Stimulated activated CD8-positive, alpha-beta memory T cell treated with anti-CD3 and anti-CD28 coated beads, Interleukin-7, amount 100 ng/mL, for 1 hour (primary cell): ENCODE results near the gene PRODH.
"Not testable (repeated sequence)": the region's sequence is repeated elsewhere in the genome, so short reads cannot be mapped to it uniquely, and the experiment has no call there.

Experiments used
- DNase-seq, 2 donors: peaks; one replicate each; pipeline ENCODE4 v3.0.0-alpha.2; 2020; ENCODE audit warnings: low read depth in 2 of 2

Gene PRODH

DNA sequence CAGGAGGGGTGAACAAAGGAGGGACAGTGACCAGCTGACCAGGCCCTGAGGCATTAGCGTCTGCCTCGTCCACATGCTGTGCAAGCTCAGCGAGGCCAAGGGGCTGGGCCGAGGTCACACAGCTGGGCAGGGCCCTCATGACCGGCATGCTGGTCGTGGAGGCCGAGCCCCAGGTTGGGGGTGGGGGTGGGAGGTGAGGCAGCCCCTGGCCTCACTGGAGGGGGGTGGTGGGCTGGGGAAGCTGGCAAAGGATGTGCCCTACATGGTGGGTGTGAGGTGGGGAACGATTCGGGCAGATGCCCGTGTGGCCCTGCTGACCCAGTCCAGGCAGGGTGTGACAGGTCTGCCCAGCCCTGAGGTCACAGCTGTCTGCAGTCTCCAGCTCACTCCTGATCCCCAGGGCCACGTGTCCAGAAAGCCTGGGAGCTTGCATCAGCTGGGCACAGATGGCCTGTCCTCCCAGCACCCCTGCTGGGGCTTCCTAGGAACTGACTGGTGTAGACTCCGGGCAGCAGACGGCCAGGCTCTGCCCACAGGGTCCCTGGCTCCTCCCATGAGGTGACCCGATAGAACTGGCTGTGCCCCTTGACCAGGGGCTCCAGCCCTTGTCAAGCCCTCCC is 31.4 kb upstream of the PRODH start:
- not testable (repeated sequence) for DNase-seq

DNA sequence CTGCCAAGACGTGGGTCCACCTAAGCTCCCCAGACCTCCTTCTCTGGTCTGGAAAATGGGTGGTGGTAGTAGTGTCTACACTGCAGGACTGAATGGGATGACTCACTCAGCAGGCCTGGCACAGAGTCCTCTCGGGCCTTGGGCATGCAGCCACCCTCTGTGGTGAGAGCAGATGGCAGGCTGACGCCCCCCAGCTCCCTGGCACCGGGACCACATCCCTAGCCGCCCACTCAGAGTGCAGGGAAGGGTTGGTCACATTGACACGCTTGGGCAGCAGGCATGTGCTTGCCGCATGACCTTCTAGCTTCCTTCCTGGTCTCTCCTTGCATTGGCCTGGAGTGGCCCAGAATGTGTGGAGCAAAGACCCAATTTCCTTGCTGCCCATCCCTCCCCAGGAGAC is 30.7 kb upstream of the PRODH start:
- DNase-seq = no peak

DNA sequence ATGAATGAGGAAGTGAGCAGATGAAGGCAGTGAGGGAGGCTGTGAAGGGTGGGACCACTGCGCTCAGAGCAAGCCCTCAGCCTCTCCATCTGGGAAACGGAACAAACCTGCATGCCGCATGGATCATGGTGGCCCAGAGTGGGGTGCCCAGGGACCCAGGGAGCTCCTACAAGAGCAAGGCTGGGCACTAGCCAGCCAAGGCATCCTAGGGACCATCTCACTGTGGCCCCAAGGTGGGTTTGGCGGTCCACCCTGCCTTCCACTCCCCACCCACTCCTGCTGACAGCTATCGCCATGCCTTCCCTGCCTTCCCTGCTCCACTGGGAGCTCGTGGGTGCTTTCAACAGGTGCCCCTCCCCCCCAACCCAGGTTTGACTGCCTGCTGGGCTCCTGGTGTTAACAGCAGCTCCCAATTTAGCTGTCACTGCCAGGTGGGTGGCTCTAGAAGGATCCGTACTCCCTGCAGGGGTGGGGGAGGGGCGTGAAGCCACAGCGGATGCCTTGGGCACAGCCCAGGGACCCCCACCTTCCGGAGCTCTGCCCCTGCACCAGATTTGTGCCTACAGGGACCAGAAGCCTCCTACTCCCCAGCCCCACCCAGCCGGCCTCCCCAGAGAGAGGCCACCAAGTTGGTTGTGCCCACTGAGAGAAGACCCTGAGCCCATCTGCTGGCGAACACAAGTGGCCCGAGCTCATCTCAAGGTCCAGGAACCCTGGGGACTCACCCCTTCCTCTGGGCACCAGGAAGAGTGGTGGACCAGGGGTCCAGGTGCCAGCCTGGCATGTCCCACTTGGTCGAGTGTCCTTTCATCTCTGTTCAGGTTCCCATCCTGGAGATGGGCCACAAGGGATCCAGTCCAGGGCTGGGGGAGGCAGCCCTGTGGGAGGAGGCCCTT is 29.7 kb upstream of the PRODH start:
- no peak for DNase-seq

DNA sequence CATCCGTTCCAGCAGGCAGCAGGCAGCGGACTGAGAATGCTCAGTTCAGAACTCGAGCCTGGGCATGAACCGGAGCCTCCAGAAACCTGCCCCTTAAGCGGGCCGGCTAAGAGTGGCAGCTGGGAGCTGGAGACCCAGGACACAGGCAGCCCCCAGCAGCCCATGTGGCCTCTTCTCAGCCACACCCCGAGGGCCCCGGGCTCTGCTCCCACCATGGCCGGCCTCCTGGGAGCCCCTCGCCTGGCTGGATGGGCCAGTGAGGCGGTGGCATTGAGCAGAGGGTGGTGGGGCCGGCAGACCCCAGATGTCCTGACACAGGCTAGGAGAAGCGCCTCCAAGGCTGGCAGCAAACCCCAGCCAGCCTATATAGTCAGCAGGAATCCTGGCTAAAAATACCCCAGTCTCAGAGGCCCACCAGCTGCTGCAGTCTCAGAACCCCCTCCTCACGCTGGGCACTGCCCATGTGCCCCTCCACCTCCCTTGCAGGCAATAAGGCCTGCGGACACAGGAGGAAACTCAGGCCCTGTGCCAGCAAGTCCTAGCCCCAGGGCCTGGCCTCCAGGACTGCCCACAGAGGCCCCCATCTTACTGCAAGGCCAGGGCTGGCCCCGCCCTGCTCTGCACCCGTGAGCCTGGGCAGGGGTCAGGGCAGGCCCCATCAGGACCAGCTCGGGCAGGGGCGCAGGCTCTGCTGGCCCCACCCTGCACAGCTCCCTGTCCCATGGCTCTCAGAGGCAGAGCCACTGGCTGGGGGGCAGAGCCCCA is 28.6 kb upstream of the PRODH start:
- DNase-seq = not testable (repeated sequence)

DNA sequence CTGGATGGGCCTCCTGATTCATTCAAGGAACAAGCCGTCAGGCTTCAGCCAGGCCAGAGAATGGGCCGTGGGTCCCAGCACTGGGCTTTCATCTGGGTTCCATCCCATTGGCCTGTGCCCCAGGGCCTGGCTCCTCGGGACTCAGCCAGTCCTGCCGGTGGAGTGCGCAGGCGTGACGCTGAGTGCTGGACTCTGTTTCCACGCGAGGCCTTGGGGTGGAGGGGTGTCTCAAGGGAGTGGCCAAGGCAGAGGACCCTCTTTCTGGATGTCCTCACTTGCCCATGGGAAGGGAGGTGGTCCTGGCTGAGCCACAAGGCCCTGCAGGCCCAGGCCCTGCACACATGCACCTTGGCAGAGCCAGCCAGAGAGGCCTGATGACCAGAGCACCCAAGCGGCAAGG is 28.0 kb upstream of the PRODH start:
- not testable (repeated sequence) for DNase-seq

GRCh38 chr22:18962308-18962635 is 26.2 kb upstream of the PRODH start:
- no peak for DNase-seq

GRCh38 chr22:18961632-18962307 is 25.7 kb upstream of the PRODH start:
- DNase-seq = not testable (repeated sequence)

GRCh38 chr22:18961201-18961600 is 25.1 kb upstream of the PRODH start:
- DNase-seq = not testable (repeated sequence)

DNA sequence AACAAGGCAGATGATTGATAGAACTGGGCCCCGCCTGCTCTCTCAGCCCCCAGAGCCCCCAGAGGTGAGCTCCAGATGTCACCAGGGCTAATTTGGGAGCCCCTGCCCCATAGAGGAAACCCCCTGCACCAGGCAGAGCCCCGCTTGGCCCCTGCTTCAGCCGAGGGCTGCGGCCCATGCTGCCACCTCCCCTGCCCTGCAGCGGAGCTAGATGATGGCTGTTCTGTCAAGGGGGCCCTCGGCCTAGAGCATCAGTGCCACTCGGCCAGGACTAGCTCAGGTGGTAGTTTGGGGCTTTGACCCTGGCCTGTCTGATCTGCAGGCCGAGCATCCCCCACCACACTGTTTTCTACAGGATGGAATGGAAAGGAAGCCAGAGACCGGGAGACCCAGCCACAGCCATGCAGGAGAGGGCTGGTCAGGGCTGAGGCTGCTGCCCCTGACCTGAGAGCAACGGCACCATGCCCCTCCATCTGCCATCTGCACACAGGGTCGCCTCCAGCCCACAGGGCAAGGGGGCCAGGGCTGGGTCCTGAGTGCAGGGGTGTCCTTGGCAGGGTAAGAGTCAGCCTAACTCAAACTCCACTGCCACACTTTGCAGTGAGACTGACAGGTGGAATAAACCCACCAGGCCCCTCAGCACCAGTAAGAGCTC is 24.2 kb upstream of the PRODH start:
- not testable (repeated sequence) for DNase-seq

GRCh38 chr22:18959741-18960140 is 23.6 kb upstream of the PRODH start:
- DNase-seq = not testable (repeated sequence)

DNA sequence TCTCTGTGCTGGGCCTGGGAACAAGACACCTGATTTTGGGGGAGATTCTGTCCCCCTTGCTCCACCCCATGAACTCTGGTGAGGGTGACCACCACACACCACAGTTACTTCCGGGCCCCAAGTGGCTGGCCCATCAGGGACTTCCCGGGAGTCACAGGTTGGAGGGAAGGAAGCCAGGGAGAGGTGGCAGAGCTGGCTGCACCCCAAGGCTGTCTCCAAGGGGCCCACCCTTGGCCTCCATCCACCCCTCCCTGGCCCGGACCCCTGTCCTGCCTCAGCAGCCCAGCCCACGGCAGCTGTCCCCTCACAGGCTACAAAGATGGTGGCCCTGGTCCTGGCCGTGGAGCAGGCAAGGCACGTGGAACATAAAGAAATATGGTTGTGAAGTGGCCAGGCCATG is 23.2 kb upstream of the PRODH start:
- DNase-seq = not testable (repeated sequence)

GRCh38 chr22:18958738-18959137 is 22.6 kb upstream of the PRODH start:
- not testable (repeated sequence) for DNase-seq

DNA sequence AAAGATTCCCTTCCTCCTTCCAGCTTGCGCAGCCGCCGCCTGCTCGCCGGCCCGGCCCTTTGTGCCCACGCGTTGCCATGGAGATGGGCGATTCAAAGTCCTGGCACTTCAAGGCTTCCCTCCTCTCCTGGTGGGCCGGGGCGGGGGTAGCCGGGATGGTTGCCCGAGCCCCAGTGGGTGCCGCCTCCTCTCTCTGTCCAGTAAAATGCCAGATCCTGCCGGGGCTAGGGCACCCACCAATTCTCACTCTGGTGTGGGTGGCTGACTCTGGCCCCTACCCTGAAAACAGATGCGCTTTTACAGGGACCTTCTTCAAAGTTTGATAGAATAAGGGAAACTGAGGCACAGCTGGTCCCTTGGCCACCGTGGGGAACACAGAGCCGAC is 22.2 kb upstream of the PRODH start:
- not testable (repeated sequence) for DNase-seq

DNA sequence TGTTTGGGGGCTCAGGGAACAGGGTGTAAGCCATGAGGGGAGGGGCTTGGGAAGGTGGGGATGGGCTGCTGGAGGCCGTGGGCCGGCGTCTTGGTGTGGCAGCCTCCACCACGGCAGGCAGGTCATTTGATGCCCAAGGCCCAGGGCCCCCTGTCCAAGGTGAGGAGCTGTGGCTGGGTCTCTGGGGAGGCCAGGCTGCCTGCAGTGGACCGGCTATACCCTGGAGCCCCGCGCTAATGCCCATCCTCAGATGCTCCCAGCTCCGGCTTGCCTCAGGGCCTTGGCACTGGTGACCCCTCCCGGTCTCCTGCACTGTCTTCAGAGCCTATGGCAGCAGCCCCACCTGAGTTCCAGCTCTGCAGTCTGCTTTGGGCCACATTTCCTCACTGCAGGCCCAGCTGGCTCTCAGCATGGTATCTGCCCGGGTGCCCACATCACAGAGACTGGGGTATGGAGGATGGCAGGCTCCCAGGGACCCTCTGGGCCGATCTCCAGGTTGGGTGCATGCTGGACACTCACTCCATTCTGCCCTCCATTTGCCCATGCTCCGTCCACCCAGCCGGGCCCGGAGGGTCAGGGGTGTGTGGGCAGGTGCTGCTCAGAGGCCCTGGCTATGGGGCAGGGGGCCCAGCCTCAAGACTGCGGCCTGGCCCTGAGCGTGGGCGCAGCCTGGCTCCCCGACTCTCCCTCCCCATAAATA is 21.7 kb upstream of the PRODH start:
- not testable (repeated sequence) for DNase-seq

DNA sequence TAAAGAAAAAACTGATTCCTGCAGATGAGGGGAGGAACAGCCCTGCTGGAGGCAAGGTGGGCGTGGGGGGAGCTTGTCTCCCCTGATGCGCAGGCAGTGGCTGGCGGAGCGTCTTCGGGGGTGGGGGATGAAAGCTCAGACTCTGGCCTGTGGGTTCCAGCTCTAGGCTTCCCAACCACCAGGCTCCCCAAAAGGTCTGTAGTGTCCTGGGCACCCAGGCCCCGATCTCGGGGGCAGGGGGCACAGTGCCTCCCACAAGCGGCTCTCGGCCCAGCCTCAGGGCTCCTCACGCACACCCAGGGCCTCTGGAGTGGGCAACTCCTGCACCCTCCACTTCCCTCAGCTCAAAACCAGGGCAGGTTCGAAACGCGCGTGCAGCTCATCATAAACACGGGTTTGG is 20.9 kb upstream of the PRODH start:
- DNase-seq = not testable (repeated sequence)

DNA sequence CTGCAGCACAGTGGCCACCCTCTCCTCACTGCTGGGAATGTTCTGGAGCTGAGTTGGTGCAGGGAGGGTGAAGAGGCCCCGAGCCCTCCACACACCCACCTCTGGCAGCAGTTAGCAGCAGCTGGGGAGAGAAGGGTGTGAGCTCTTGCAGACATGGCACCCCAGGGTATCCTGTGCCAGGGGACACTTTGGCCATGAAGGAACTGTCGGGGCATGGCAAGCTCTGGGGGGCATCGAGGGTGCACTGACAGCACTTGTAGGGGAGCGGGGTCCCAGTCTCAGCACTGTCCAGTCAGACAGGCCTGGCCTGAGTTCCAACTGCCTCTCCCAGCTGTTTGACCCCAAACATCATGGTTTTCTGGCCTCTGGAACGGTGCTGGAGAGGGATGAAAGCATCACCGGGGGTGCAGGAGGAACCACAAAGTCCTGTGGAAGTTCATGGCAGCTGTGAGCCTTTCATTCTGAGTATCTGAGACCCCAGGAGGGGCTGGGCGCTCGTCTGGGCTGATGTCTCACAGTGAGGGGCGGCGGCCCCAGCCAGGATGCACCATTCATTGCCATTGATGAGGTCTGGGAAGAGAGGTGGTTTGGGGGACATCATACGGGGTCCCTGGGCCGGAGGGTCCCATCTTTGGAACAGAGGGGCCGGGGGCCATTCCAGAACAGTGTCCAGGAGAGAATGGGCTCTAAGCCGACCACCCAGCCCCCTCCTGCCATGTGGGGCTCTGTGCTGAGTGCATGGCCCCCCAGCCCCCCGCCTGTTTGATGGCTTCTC is 20.2 kb upstream of the PRODH start:
- DNase-seq = not testable (repeated sequence)

DNA sequence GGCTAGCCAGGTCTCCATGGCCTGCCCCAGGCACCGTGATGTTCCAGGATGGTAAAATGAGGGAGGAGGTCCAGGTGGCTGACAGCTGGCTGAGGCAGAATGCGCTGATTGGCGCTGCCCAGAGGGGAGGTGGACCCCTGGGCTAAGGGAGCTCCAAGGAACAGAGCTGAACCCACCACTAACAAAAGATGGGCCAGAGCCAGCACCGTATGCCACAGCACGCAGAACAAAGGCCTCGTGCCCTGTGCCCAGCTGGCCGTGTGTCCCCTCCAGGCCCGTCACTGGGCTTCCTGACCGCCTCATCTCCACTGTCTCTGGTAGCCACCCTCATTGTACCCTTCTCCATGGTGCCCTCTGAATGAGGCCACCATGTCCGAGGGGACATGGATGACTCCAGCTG is 19.6 kb upstream of the PRODH start:
- DNase-seq = no peak

DNA sequence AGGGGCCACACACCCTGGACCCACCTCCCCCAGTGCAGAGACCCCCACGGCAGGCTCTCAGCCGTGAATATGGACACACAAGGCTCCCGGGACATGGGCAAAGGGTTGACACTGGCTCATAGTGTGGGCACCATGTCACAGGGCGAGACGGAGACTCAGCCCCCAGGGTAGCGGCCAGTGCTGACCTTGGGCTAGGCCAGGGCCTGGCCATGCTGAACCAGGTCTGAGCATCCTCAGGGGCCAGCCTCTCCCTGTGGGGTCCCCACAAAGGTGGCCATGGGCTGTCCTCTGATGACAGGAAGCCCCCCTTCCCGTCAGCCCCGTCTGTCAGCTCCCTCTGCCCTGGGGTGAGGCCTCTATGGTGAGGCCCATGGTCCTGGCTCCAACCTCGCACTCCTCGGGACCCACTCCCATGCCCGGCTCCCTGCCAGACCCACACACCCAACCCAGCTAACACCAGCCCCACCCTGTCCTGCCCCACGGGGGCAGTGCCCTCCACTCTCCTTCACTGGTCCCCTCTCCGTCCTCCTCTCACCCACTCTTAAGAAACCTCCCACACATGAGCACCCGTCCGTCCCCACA is 19.0 kb upstream of the PRODH start:
- DNase-seq = no peak

DNA sequence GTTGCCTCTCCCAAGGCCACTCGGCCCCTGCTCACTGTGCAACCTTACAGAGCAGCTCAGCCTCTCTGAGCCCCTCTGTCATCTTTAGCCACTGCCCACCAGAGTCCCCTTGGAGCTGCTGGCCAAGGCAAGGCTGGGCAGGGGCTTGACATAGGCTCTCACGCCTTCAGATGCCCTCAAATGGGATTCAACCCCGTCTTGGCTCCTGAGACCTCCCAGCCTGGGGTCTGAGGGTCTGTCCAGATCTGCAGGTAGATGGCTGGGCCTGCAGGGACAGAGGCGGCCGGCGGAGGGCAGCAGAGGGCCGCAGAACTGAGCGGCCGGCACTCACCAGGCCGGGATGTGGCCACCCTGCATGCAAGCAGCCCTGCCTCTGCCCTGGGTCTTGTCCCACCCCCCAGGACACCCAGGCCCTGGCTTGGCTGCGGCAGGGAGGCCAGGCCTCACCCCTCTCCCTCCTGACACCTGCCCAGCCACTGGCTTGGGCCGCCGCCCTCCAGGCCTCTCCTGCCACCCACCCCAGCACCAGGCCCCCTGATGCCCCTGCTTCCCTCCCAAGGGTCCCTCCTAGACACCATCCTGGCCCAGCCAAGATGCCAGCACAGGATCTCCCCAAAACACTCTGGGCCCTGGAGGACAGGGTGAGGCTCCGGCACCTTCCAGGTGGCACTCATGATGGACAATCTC is 18.4 kb upstream of the PRODH start:
- peak; percentile 21 to 30 for DNase-seq
